HepG2 (cell line): ENCODE data around the gene LAPTM4A. TPM values are rescaled to one million over a fixed set of nuclear protein-coding genes. Genes with fewer than 3 reads are reported as not detected.

Experiments used
- ATF4 ChIP-seq, 2 experiments: fragments of 450-650 bp in 1 of 2; sonication (generic) in 1 of 2; formaldehyde crosslinking; IDR thresholded peaks; 2 replicates each; pipeline versions ENCODE4 v1.5.0 to v1.8.0; 2020 to 2022; ENCODE audit warnings: mild to moderate bottlenecking in 1 of 2, missing genetic modification reagents in 1 of 2
- ATF5 ChIP-seq: sonication (generic); formaldehyde crosslinking; IDR thresholded peaks from 2 replicates; pipeline ENCODE4 v1.4.0; 2020; ENCODE audit warnings: mild to moderate bottlenecking, low read depth, missing genetic modification reagents
- CEBPB ChIP-seq: IDR thresholded peaks from 2 replicates; pipeline ENCODE4 v1.6.1; 2011; ENCODE audit warnings: low read depth, low read length, improper control_type of control experiment, borderline replicate concordance
- ELF3 ChIP-seq: IDR thresholded peaks from 2 replicates; pipeline ENCODE4 v1.6.1; 2016; ENCODE audit warnings: missing genetic modification reagents, missing compliant biosample characterization
- FOSL2 ChIP-seq: sonication (generic); formaldehyde crosslinking; IDR thresholded peaks from 2 replicates; pipeline ENCODE4 v1.4.0; 2020; ENCODE audit warnings: missing genetic modification reagents
- FOXP4 ChIP-seq: sonication (generic); formaldehyde crosslinking; IDR thresholded peaks from 2 replicates; pipeline ENCODE4 v1.4.0; 2020; ENCODE audit warnings: missing genetic modification reagents
- HDAC2 ChIP-seq: sonication (generic); formaldehyde crosslinking; IDR thresholded peaks from 2 replicates; pipeline ENCODE4 v1.4.0; 2020; ENCODE audit warnings: missing genetic modification reagents
- KDM6A ChIP-seq: IDR thresholded peaks from 2 replicates; pipeline ENCODE4 v1.6.1; 2016; ENCODE audit warnings: low read depth
- MED8 ChIP-seq: sonication (generic); formaldehyde crosslinking; IDR thresholded peaks from 2 replicates; pipeline ENCODE4 v1.8.1; 2023; ENCODE audit warnings: mild to moderate bottlenecking, missing genetic modification reagents; ENCODE audit not compliant: insufficient replicate concordance
- NAIF1 ChIP-seq: sonication (generic); formaldehyde crosslinking; IDR thresholded peaks from 2 replicates; pipeline ENCODE4 v1.5.0; 2020; ENCODE audit warnings: mild to moderate bottlenecking, missing genetic modification reagents, borderline replicate concordance
- NCOA2 ChIP-seq: sonication (generic); formaldehyde crosslinking; IDR thresholded peaks from 2 replicates; pipeline ENCODE4 v1.8.0; 2022; ENCODE audit warnings: inconsistent platforms
- PHF8 ChIP-seq: sonication (generic); formaldehyde crosslinking; IDR thresholded peaks from 2 replicates; pipeline ENCODE4 v1.5.0; 2020; ENCODE audit warnings: missing genetic modification reagents
- PPARG ChIP-seq: conservative IDR thresholded peaks from 2 replicates; pipeline ENCODE4 v1.6.1; 2016; ENCODE audit warnings: missing biosample characterization, missing genetic modification reagents
- SALL1 ChIP-seq: sonication (generic); formaldehyde crosslinking; IDR thresholded peaks from 2 replicates; pipeline ENCODE4 v1.8.0; 2022; ENCODE audit warnings: mild to moderate bottlenecking, missing genetic modification reagents
- TCF7 ChIP-seq: sonication (generic); IDR thresholded peaks from 2 replicates; pipeline ENCODE4 v1.6.1; 2016; ENCODE audit warnings: antibody characterized with exemption, low read depth
- THAP11 ChIP-seq: IDR thresholded peaks from 2 replicates; pipeline ENCODE4 v1.6.1; 2016; ENCODE audit warnings: missing biosample characterization, missing genetic modification reagents
- TOPORS ChIP-seq: sonication (generic); formaldehyde crosslinking; IDR thresholded peaks from 2 replicates; pipeline ENCODE4 v1.8.0; 2023; ENCODE audit warnings: mild to moderate bottlenecking, missing genetic modification reagents
- ZNF232 ChIP-seq: sonication (generic); formaldehyde crosslinking; IDR thresholded peaks from 2 replicates; pipeline ENCODE4 v1.4.0; 2020; ENCODE audit warnings: missing genetic modification reagents, borderline replicate concordance
- ZNF501 ChIP-seq: sonication (generic); formaldehyde crosslinking; IDR thresholded peaks from 2 replicates; pipeline ENCODE4 v1.5.1; 2020; ENCODE audit warnings: mild to moderate bottlenecking, moderate library complexity, missing genetic modification reagents
- ZNF552 ChIP-seq: sonication (generic); formaldehyde crosslinking; IDR thresholded peaks from 2 replicates; pipeline ENCODE4 v1.9.0; 2022; ENCODE audit warnings: missing genetic modification reagents, mild to moderate bottlenecking, borderline replicate concordance
- ZNF556 ChIP-seq: sonication (generic); formaldehyde crosslinking; IDR thresholded peaks from 2 replicates; pipeline ENCODE4 v1.4.0; 2020; ENCODE audit warnings: mild to moderate bottlenecking, missing genetic modification reagents, borderline replicate concordance
- ZNF598 ChIP-seq: sonication (generic); formaldehyde crosslinking; IDR thresholded peaks from 2 replicates; pipeline ENCODE4 v1.5.1; 2020; ENCODE audit warnings: mild to moderate bottlenecking, missing genetic modification reagents, borderline replicate concordance
- ZNF784 ChIP-seq: sonication (generic); formaldehyde crosslinking; IDR thresholded peaks from 2 replicates; pipeline ENCODE4 v1.5.1; 2020; ENCODE audit warnings: missing genetic modification reagents, mild to moderate bottlenecking, borderline replicate concordance
- ZSCAN12 ChIP-seq: sonication (generic); formaldehyde crosslinking; IDR thresholded peaks from 2 replicates; pipeline ENCODE4 v1.9.0; 2021; ENCODE audit warnings: mild to moderate bottlenecking, missing genetic modification reagents
- ZSCAN29 ChIP-seq: sonication (generic); formaldehyde crosslinking; conservative IDR thresholded peaks from 2 replicates; pipeline ENCODE4 v1.4.0; 2020; ENCODE audit warnings: mild to moderate bottlenecking, missing genetic modification reagents
- polyA plus RNA-seq, 8 experiments: library from polyadenylated mRNA; depleted of rRNA in 3 of 8; stranded (reverse) in 7 of 8; unstranded in 1 of 8; fragments of >200 nt; fragmentation: Illumina TruSeq in 4 of 8; extraction: Trizol in 4 of 8; gene quantifications; 2 replicates each; pipeline versions ENCODE4 v1.2.1 to v1.2.3, GENCODE V29; 2011 to 2016; ENCODE audit warnings: low read depth in 4 of 8, missing spikeins in 1 of 8, mixed read lengths in 1 of 8; ENCODE audit not compliant: insufficient read depth in 1 of 8
- total RNA-seq, 5 experiments: library from RNA; depleted of rRNA; stranded (reverse); fragments of >200 nt; fragmentation: Illumina TruSeq; extraction: Trizol; gene quantifications; 2 replicates each; pipeline ENCODE4 v1.2.3, GENCODE V29; 2016; ENCODE audit warnings: low read depth in 1 of 5

LAPTM4A gene
- total and polyA plus RNA-seq, 2 of the 13 experiments (the other 11 are each of a cell fraction or from before 2014, with no cell fraction given) = 116 to 558 TPM

- 0 out of 2 replicates have a peak, but pooled peaks have one; percentile 49 for TF ChIP-seq ATF5
- TF ChIP-seq SALL1 = peak; percentile 75
- TF ChIP-seq THAP11 (CRISPR knock-in tag) = peak; percentile 44; the same call in 1 of the 2 replicates
- TF ChIP-seq PPARG = peak; percentile 66
- no peak for TF ChIP-seq ZNF552 (CRISPR knock-in tag)
- TF ChIP-seq ZSCAN12 (CRISPR knock-in tag) = no peak
- peak; percentile 57; the same call in 1 of the 2 replicates for TF ChIP-seq FOSL2
- peak; percentile 34 for TF ChIP-seq TCF7
- TF ChIP-seq NAIF1 (CRISPR knock-in tag) = no peak
- peak; percentile 76; the same call in 1 of the 2 replicates for TF ChIP-seq ZNF556 (CRISPR knock-in tag)
- TF ChIP-seq FOXP4 = peak; percentile 61
- TF ChIP-seq ZNF232 (CRISPR knock-in tag) = 0 out of 2 replicates have a peak, but pooled peaks have one; percentile 53
- TF ChIP-seq NCOA2 = peak; percentile 55; the same call in 1 of the 2 replicates
- peak; percentile 68; the same call in 1 of the 2 replicates for TF ChIP-seq KDM6A
- peak; percentile 70 for TF ChIP-seq HDAC2 (CRISPR knock-in tag)
- 0 out of 2 replicates have a peak, but pooled peaks have one; percentile 38 for TF ChIP-seq PHF8 (CRISPR knock-in tag)
- TF ChIP-seq ELF3 (CRISPR knock-in tag) = peak; percentile 53
- TF ChIP-seq ZNF598 (CRISPR knock-in tag) = peak; percentile 51; the same call in 1 of the 2 replicates
- no peak for TF ChIP-seq TOPORS (CRISPR knock-in tag)
- TF ChIP-seq CEBPB = peak; percentile 93
- TF ChIP-seq ATF4 (CRISPR knock-in tag; IDR thresholded peaks at IDR 0.05) = 0 out of 4 replicates have a peak, but pooled peaks of 1 of the 2 experiments have one; percentile 11
- 0 out of 2 replicates have a peak, but pooled peaks have one; percentile 41 for TF ChIP-seq ZNF784 (CRISPR knock-in tag)
- no peak for TF ChIP-seq MED8 (CRISPR knock-in tag)
- TF ChIP-seq ZNF501 (CRISPR knock-in tag) = peak; percentile 34; the same call in 1 of the 2 replicates
- 0 out of 2 replicates have a peak, but pooled peaks have one; percentile 56 for TF ChIP-seq ZSCAN29 (CRISPR knock-in tag)
These were observed 20.3 kb upstream of the LAPTM4A start (continued) for GRCh38 chr2:20071397-20072383.
